ENCODE measurements around the gene SLC4A11.

- TF ChIP-seq POLR2A (IDR thresholded peaks at IDR 0.05): no peak
- no peak for TF ChIP-seq CTCF (IDR thresholded peaks at IDR 0.05)
- TF ChIP-seq POLR2AphosphoS5 (IDR thresholded peaks at IDR 0.05): no peak
Measured at GRCh38 chr20:3194617-3195280, 44.2 kb downstream of the SLC4A11 start.
